COLO668 (cell line): ENCODE results near the gene MAN1B1.

Experiments used
- DNase-seq: peaks from one replicate; lab custom pipeline; 2025; ENCODE audit not compliant: unreplicated experiment; lab: John Stamatoyannopoulos, UW

The MAN1B1 gene

GRCh38 chr9:137086531-137087408 is at the start of gene MAN1B1:
TSS of gene MAN1B1 (plus strand) at chr9:137086985. CDS start at chr9:137087000, 15 bp downstream.
- peak; percentile 99 for DNase-seq

- no peak for DNase-seq
Measured at GRCh38 chr9:137037035-137037434, 49.8 kb upstream of the MAN1B1 start.

GRCh38 chr9:137037483-137037882 is 49.3 kb upstream of the MAN1B1 start:
- no peak for DNase-seq

GRCh38 chr9:137038916-137039315 is 47.9 kb upstream of the MAN1B1 start:
- DNase-seq, result no peak

GRCh38 chr9:137039611-137040366 is 47.0 kb upstream of the MAN1B1 start:
- DNase-seq, result no peak

GRCh38 chr9:137040568-137040967 is 46.2 kb upstream of the MAN1B1 start:
- no peak for DNase-seq

GRCh38 chr9:137041124-137041523 is 45.7 kb upstream of the MAN1B1 start:
- DNase-seq, result no peak

GRCh38 chr9:137042751-137043727 is 43.7 kb upstream of the MAN1B1 start:
- DNase-seq, result no peak

GRCh38 chr9:137044037-137044436 is 42.7 kb upstream of the MAN1B1 start:
- peak; percentile 72 for DNase-seq

GRCh38 chr9:137044502-137045177 is 42.1 kb upstream of the MAN1B1 start:
- DNase-seq, result peak; percentile 84

GRCh38 chr9:137045294-137046087 is 41.3 kb upstream of the MAN1B1 start:
- peak; percentile 76 for DNase-seq

GRCh38 chr9:137046088-137046787 is 40.5 kb upstream of the MAN1B1 start, which contains the start of gene NPDC1:
TSS of gene NPDC1 (minus strand) at chr9:137046177. CDS start at chr9:137045989, 188 bp downstream.
- DNase-seq, result peak; percentile 98

- DNase-seq, result no peak
Measured at GRCh38 chr9:137048655-137049543, 37.9 kb upstream of the MAN1B1 start.

GRCh38 chr9:137049544-137050449 is 37.0 kb upstream of the MAN1B1 start:
- DNase-seq, result peak; percentile 88

- no peak for DNase-seq
Measured at GRCh38 chr9:137050570-137050969, 36.2 kb upstream of the MAN1B1 start.

- DNase-seq, result no peak
Measured at GRCh38 chr9:137051145-137051724, 35.5 kb upstream of the MAN1B1 start.
